HG02973 (cell line): Measurements from ENCODE around the gene RIPPLY3.
A peak's percentile ranks its signal among the peaks of the same experiment; 100 is the strongest.
"Not testable (repeated sequence)": the region's sequence is repeated elsewhere in the genome, so short reads cannot be mapped to it uniquely, and the experiment has no call there.

Experiments
- ATAC-seq: cut with Tn5 transposase; IDR thresholded peaks from one replicate; pipeline ENCODE4 v1.9.1; 2021; ENCODE audit warnings: moderate library complexity; ENCODE audit not compliant: unreplicated experiment

RIPPLY3 gene

GRCh38 chr21:37008724-37009123, 2.2 kb downstream of the RIPPLY3 start:
- no peak for ATAC-seq

GRCh38 chr21:37009740-37010341, 3.3 kb downstream of the RIPPLY3 start:
- ATAC-seq = peak; percentile 75

- no peak for ATAC-seq
Measured at GRCh38 chr21:37017951-37018679, 11.6 kb downstream of the RIPPLY3 start.

- ATAC-seq = no peak
Measured at GRCh38 chr21:37026499-37026898, 20.0 kb downstream of the RIPPLY3 start.

- ATAC-seq = no peak
Measured at GRCh38 chr21:37028570-37028969, 22.1 kb downstream of the RIPPLY3 start.

GRCh38 chr21:37030864-37031263, 24.4 kb downstream of the RIPPLY3 start:
- ATAC-seq = no peak

GRCh38 chr21:37032293-37032692, 25.8 kb downstream of the RIPPLY3 start:
- ATAC-seq = no peak

- no peak for ATAC-seq
Measured at GRCh38 chr21:37032877-37033471, 26.5 kb downstream of the RIPPLY3 start.

- not testable (repeated sequence) for ATAC-seq
Measured at GRCh38 chr21:37034394-37034793, 27.9 kb downstream of the RIPPLY3 start.

GRCh38 chr21:37036177-37036576, 29.7 kb downstream of the RIPPLY3 start:
- no peak for ATAC-seq

GRCh38 chr21:37039411-37040075, 33.0 kb downstream of the RIPPLY3 start:
- no peak for ATAC-seq

- no peak for ATAC-seq
Measured at GRCh38 chr21:37040212-37040611, 33.7 kb downstream of the RIPPLY3 start.

GRCh38 chr21:37041706-37042271, 35.3 kb downstream of the RIPPLY3 start:
- no peak for ATAC-seq

- ATAC-seq = no peak
Measured at GRCh38 chr21:37043818-37044217, 37.3 kb downstream of the RIPPLY3 start.

- ATAC-seq = no peak
Measured at GRCh38 chr21:37044643-37045042, 38.1 kb downstream of the RIPPLY3 start.

GRCh38 chr21:37045149-37045548, 38.6 kb downstream of the RIPPLY3 start:
- no peak for ATAC-seq

- ATAC-seq = no peak
Measured at GRCh38 chr21:37045556-37045955, 39.1 kb downstream of the RIPPLY3 start.

- ATAC-seq = no peak
Measured at GRCh38 chr21:37047079-37047478, 40.6 kb downstream of the RIPPLY3 start.

GRCh38 chr21:37049741-37050140, 43.2 kb downstream of the RIPPLY3 start:
- ATAC-seq = not testable (repeated sequence)

GRCh38 chr21:37055271-37055855, 48.9 kb downstream of the RIPPLY3 start:
- no peak for ATAC-seq

- no peak for ATAC-seq
Measured at GRCh38 chr21:37057614-37058013, 51.1 kb downstream of the RIPPLY3 start.
